ENCODE results near the gene MANBA. TPM values are rescaled to one million over a fixed set of nuclear protein-coding genes. Genes with fewer than 3 reads are reported as not detected.

Gene MANBA
- total and polyA plus RNA-seq, 12 donors: 8.9 to 47.7 (median 27.7) TPM

- ATAC-seq: no peak
- 92% methylated on average over 5 of the region's 5 CpGs for WGBS, 2 donors
Observed at GRCh38 chr4:102693861-102694260, 66.9 kb downstream of the MANBA start.

GRCh38 chr4:102693262-102693850 lies 67.4 kb downstream of the MANBA start:
- Histone ChIP-seq H3K36me3 (peaks cover 0 to 51% (median 0%) of the 10 kb centered on the region in 9 donors), H3K4me3 (no peak overlapping the region), H3K27me3 (no peaks in the 10 kb centered on the region), H3K27ac (peak overlapping the region in 1 of 10 donors; percentile 67), H3K4me1 (peaks cover 0 to 22% (median 0%) of the 10 kb centered on the region in 9 donors), H3K9me3 (no peaks in the 10 kb centered on the region)
- 72 to 79% methylated on average over 4 of the region's 4 CpGs for WGBS, 2 donors
- no peak for TF ChIP-seq CTCF (IDR thresholded peaks at IDR 0.05)
- ATAC-seq (no peak), DNase-seq (no peak)
- intact Hi-C loops (cut with DNase I): no loop called here

More at GRCh38 chr4:102693861-102694260, 66.9 kb downstream of the MANBA start:
- Histone ChIP-seq H3K9me3 (no peaks in the 10 kb centered on the region), H3K27me3 (no peaks in the 10 kb centered on the region), H3K27ac (no peak overlapping the region), H3K36me3 (peaks cover 0 to 46% (median 0%) of the 10 kb centered on the region in 9 donors), H3K4me1 (peaks cover 0 to 17% (median 0%) of the 10 kb centered on the region in 9 donors), H3K4me3 (no peak overlapping the region)
- DNase-seq: no peak
- intact Hi-C loops (cut with DNase I): no loop called here
- no peak for TF ChIP-seq CTCF (IDR thresholded peaks at IDR 0.05)

GRCh38 chr4:102692474-102692873 lies 68.3 kb downstream of the MANBA start:
- Histone ChIP-seq H3K27ac (peak overlapping the region in 1 of 10 donors; percentile 67), H3K27me3 (no peaks in the 10 kb centered on the region), H3K4me3 (no peak overlapping the region), H3K9me3 (no peaks in the 10 kb centered on the region), H3K36me3 (peaks cover 0 to 52% (median 0%) of the 10 kb centered on the region in 9 donors), H3K4me1 (peaks cover 0 to 31% (median 4%) of the 10 kb centered on the region in 9 donors)
- ATAC-seq (peak in 2 of 8 donors; percentile 18 to 33), DNase-seq (no peak)
- WGBS, 2 donors: 85 to 92% methylated on average over 3 of the region's 3 CpGs
- no peak for TF ChIP-seq CTCF (IDR thresholded peaks at IDR 0.05)
- intact Hi-C loops (cut with DNase I): no loop called here

GRCh38 chr4:102687982-102688433 lies 72.8 kb downstream of the MANBA start:
- 93 to 95% methylated on average over 7 of the region's 7 CpGs for WGBS, 2 donors
- no peak for DNase-seq
- intact Hi-C loops (cut with DNase I): no loop called here

More at GRCh38 chr4:102687982-102688433, 72.8 kb downstream of the MANBA start:
- no peak overlapping the region for H3K4me3 ChIP-seq
- ATAC-seq: no peak
- H3K36me3 ChIP-seq: peaks cover 0 to 32% (median 0%) of the 10 kb centered on the region in 9 donors
- no peak for TF ChIP-seq CTCF (IDR thresholded peaks at IDR 0.05)
- no peaks in the 10 kb centered on the region for H3K9me3 ChIP-seq
- no peaks in the 10 kb centered on the region for H3K27me3 ChIP-seq
- peak overlapping the region in 1 of 10 donors; percentile 42 for H3K27ac ChIP-seq
- H3K4me1 ChIP-seq: peaks cover 0 to 26% (median 5%) of the 10 kb centered on the region in 9 donors

All from heart right ventricle (tissue), 16 donors.